Esophagus muscularis mucosa (tissue), 4 donors: Measurements from ENCODE around the gene RHO.

Experiments used
- EP300 ChIP-seq: sonication (generic); formaldehyde crosslinking; IDR thresholded peaks from one replicate; pipeline ENCODE4 v1.6.1; 2017; ENCODE audit warnings: antibody characterized with exemption
- POLR2A ChIP-seq: fragments of 450-650 bp; IDR thresholded peaks from one replicate; pipeline ENCODE4 v1.6.1; 2017; ENCODE audit warnings: antibody characterized with exemption, moderate library complexity, mild to moderate bottlenecking, low read depth
- POLR2AphosphoS5 ChIP-seq, 2 donors: sonication (generic); formaldehyde crosslinking; IDR thresholded peaks; one replicate each; pipeline ENCODE4 v1.6.1; 2017; ENCODE audit warnings: antibody characterized with exemption in 2 of 2
- TF ChIP-seq, protein P1 (sequence below), 3 experiments: fragments of 200-600 bp in 2 of 3; fragments of 450-650 bp in 1 of 3; sonication (generic) in 2 of 3; IDR thresholded peaks; one replicate each; pipeline ENCODE4 v1.5.1; 2017 to 2019; ENCODE audit warnings: antibody characterized with exemption in 3 of 3, mild to moderate bottlenecking in 2 of 3, moderate library complexity in 1 of 3

DNA sequence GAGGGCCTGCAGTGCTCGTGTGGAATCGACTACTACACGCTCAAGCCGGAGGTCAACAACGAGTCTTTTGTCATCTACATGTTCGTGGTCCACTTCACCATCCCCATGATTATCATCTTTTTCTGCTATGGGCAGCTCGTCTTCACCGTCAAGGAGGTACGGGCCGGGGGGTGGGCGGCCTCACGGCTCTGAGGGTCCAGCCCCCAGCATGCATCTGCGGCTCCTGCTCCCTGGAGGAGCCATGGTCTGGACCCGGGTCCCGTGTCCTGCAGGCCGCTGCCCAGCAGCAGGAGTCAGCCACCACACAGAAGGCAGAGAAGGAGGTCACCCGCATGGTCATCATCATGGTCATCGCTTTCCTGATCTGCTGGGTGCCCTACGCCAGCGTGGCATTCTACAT is 3.8 kb downstream of the RHO start:
- TF ChIP-seq, protein P1, sequence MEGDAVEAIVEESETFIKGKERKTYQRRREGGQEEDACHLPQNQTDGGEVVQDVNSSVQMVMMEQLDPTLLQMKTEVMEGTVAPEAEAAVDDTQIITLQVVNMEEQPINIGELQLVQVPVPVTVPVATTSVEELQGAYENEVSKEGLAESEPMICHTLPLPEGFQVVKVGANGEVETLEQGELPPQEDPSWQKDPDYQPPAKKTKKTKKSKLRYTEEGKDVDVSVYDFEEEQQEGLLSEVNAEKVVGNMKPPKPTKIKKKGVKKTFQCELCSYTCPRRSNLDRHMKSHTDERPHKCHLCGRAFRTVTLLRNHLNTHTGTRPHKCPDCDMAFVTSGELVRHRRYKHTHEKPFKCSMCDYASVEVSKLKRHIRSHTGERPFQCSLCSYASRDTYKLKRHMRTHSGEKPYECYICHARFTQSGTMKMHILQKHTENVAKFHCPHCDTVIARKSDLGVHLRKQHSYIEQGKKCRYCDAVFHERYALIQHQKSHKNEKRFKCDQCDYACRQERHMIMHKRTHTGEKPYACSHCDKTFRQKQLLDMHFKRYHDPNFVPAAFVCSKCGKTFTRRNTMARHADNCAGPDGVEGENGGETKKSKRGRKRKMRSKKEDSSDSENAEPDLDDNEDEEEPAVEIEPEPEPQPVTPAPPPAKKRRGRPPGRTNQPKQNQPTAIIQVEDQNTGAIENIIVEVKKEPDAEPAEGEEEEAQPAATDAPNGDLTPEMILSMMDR (IDR thresholded peaks at IDR 0.05) = no peak
- TF ChIP-seq POLR2AphosphoS5 (IDR thresholded peaks at IDR 0.05) (no peak), EP300 (no peak), POLR2A (no peak)
